ENCODE measurements around the gene SLC37A1. TPM values are rescaled to one million over a fixed set of nuclear protein-coding genes. Genes with fewer than 3 reads are reported as not detected.
A peak's percentile ranks its signal among the peaks of the same experiment; 100 is the strongest.

The SLC37A1 gene
- total RNA-seq, 3 donors from 2014 or later (not counting 1 experiment from before 2014, with no cell fraction given) = 24.8 to 25.8 (median 25.3) TPM

DNA sequence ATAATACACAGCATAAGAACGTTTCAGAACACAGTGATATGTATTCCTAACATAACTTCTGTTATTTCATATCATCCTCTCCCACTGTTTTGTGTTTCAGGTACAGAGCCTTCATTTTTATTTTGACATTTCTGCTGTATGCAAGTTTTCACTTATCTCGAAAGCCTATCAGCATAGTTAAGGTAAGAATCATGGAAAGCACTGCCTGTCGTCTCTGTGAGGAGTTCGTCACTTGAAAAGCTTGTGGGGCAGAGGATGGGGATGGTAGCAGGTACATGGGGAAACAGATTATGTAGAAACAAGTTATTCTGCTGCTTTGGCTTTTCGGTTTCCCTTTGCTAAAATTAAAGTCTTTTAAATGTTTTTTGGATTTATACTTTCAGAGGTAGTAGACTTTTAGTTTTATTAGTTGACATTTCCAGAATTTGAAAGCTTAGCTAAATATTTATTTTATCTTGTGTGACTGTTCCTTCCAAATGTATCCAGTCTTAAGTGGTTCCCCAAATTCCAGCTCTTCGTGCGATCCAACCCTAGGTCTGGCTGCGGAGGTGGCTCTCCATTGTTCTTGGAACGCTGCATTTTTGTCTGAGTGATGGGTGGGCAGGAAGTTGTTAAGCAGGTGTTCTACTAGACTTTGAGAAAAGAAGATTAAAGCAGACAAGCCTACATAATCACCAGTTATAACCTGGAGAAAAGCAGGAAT, 12.2 kb downstream of the SLC37A1 start:
- H3K36me3 Mint-ChIP-seq = no peaks in the 10 kb centered on the region
- Histone ChIP-seq H3K27me3 (ENCODE audit: control insufficient read depth, insufficient read depth, low read length) (no peaks in the 10 kb centered on the region), H3K4me1 (ENCODE audit: control insufficient read depth, insufficient read depth, low read length) (peaks cover 34% of the 10 kb centered on the region), H3K4me3 (ENCODE audit: low read length) (no peak overlapping the region), H3K9me3 (ENCODE audit: control insufficient read depth, insufficient read depth, low read length) (no peaks in the 10 kb centered on the region), H3K36me3 (ENCODE audit: control insufficient read depth, insufficient read depth, low read length) (peaks cover 14% of the 10 kb centered on the region), H3K27ac (ENCODE audit: low read length) (no peak overlapping the region)
- no peak overlapping the region for H3K4me3 Mint-ChIP-seq
- H3K27ac Mint-ChIP-seq = peak overlapping the region; percentile 91 to 94
- DNase-seq (no peak), ATAC-seq (no peak)
- TF ChIP-seq, protein P1, sequence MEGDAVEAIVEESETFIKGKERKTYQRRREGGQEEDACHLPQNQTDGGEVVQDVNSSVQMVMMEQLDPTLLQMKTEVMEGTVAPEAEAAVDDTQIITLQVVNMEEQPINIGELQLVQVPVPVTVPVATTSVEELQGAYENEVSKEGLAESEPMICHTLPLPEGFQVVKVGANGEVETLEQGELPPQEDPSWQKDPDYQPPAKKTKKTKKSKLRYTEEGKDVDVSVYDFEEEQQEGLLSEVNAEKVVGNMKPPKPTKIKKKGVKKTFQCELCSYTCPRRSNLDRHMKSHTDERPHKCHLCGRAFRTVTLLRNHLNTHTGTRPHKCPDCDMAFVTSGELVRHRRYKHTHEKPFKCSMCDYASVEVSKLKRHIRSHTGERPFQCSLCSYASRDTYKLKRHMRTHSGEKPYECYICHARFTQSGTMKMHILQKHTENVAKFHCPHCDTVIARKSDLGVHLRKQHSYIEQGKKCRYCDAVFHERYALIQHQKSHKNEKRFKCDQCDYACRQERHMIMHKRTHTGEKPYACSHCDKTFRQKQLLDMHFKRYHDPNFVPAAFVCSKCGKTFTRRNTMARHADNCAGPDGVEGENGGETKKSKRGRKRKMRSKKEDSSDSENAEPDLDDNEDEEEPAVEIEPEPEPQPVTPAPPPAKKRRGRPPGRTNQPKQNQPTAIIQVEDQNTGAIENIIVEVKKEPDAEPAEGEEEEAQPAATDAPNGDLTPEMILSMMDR (IDR thresholded peaks at IDR 0.05) = no peak
- no peaks in the 10 kb centered on the region for H3K27me3 Mint-ChIP-seq (ENCODE audit: low read depth in 2 of 2)
- intact Hi-C loops (cut with micrococcal nuclease) = loop anchor here (10.0 kb wide), 2 partner anchors 101 to 191 kb away; no protein-coding TSS in a partner anchor
- WGBS (ENCODE audit: insufficient coverage) = 83% methylated on average over 9 of the region's 9 CpGs
- H3K9me3 Mint-ChIP-seq = no peaks in the 10 kb centered on the region
- peaks cover 33 to 35% of the 10 kb centered on the region in 2 donors for H3K4me1 Mint-ChIP-seq

DNA sequence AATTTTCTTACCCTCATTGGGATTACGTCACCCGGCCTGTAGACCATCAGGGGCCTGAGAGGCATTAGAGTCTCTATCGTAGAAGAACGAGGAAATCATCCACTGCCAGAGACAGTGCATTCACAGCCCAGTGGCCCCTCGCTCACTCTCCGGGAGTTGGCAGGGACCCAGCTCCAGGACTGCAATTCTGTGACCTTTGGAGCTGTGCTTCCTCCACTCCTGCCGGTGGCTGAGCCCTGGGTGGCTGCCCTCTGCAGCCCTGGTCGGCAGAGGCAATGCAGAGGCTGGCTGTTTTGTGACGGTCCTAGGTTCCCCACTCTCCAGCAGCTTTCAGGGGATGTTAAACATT, 12.7 kb downstream of the SLC37A1 start:
- Mint-ChIP-seq H3K9me3 (no peaks in the 10 kb centered on the region), H3K27ac (peak overlapping the region; percentile 91 to 94), H3K36me3 (no peaks in the 10 kb centered on the region), H3K4me1 (peaks cover 33 to 35% of the 10 kb centered on the region in 2 donors), H3K4me3 (no peak overlapping the region), H3K27me3 (ENCODE audit: low read depth in 2 of 2) (no peaks in the 10 kb centered on the region)
- Histone ChIP-seq H3K9me3 (ENCODE audit: control insufficient read depth, insufficient read depth, low read length) (no peaks in the 10 kb centered on the region), H3K27me3 (ENCODE audit: control insufficient read depth, insufficient read depth, low read length) (no peaks in the 10 kb centered on the region), H3K4me1 (ENCODE audit: control insufficient read depth, insufficient read depth, low read length) (peaks cover 34% of the 10 kb centered on the region), H3K4me3 (ENCODE audit: low read length) (no peak overlapping the region), H3K36me3 (ENCODE audit: control insufficient read depth, insufficient read depth, low read length) (peaks cover 11% of the 10 kb centered on the region), H3K27ac (ENCODE audit: low read length) (no peak overlapping the region)
- WGBS (ENCODE audit: insufficient coverage) = 83% methylated on average over 9 of the region's 9 CpGs
- ATAC-seq (no peak), DNase-seq (no peak)
- TF ChIP-seq, protein P1 (IDR thresholded peaks at IDR 0.05) = no peak
- intact Hi-C loops (cut with micrococcal nuclease) = loop anchor here (10.0 kb wide), 2 partner anchors 102 to 192 kb away; no protein-coding TSS in a partner anchor

DNA sequence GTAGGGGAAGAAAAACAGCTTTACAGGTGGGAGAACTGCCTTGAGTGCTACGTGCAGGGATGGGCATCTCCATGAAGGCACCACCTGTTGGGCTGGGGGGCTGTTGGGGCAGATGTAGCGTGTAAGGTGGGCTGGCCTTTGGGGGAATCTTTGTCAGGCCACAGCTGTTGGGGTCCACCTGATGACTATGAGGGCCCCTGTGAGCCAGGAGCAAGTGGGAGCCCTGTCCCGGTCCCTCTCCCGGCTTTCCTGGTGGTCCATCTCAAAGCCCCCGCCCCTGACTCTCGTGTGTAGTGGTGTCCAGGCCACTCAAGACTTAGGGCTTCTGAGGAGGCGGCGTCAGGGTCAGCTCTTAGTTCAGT, 13.5 kb downstream of the SLC37A1 start:
- Histone ChIP-seq H3K4me1 (ENCODE audit: control insufficient read depth, insufficient read depth, low read length) (peaks cover 34% of the 10 kb centered on the region), H3K9me3 (ENCODE audit: control insufficient read depth, insufficient read depth, low read length) (no peaks in the 10 kb centered on the region), H3K4me3 (ENCODE audit: low read length) (peak overlapping the region; percentile 35), H3K36me3 (ENCODE audit: control insufficient read depth, insufficient read depth, low read length) (peaks cover 5% of the 10 kb centered on the region), H3K27me3 (ENCODE audit: control insufficient read depth, insufficient read depth, low read length) (no peaks in the 10 kb centered on the region), H3K27ac (ENCODE audit: low read length) (peak overlapping the region; percentile 87)
- TF ChIP-seq, protein P1 (IDR thresholded peaks at IDR 0.05) = no peak
- no peaks in the 10 kb centered on the region for H3K27me3 Mint-ChIP-seq (ENCODE audit: low read depth in 2 of 2)
- DNase-seq (no peak), ATAC-seq (no peak)
- peak overlapping the region; percentile 43 for H3K4me3 Mint-ChIP-seq
- no peaks in the 10 kb centered on the region for H3K9me3 Mint-ChIP-seq
- H3K36me3 Mint-ChIP-seq = no peaks in the 10 kb centered on the region
- peak overlapping the region; percentile 79 to 91 for H3K27ac Mint-ChIP-seq
- peaks cover 33 to 35% of the 10 kb centered on the region in 2 donors for H3K4me1 Mint-ChIP-seq
- WGBS (ENCODE audit: insufficient coverage) = 90% methylated on average over 8 of the region's 8 CpGs
- intact Hi-C loops (cut with micrococcal nuclease) = loop anchor here (10.0 kb wide), 2 partner anchors 102 to 192 kb away; no protein-coding TSS in a partner anchor
